Epidermal melanocyte (primary cell): Measurements from ENCODE around the gene PIP4K2C.
"Not testable (repeated sequence)": the region's sequence is repeated elsewhere in the genome, so short reads cannot be mapped to it uniquely, and the experiment has no call there.

ENCODE experiments used
- DNase-seq: peaks from one replicate; pipeline ENCODE4 v3.0.0; 2011; ENCODE audit warnings: low spot score; ENCODE audit not compliant: insufficient read length

PIP4K2C gene

GRCh38 chr12:57584690-57585089 lies 6.3 kb upstream of the PIP4K2C start:
- no peak for DNase-seq

GRCh38 chr12:57585156-57585555 lies 5.8 kb upstream of the PIP4K2C start:
- DNase-seq = no peak

GRCh38 chr12:57586128-57586527 lies 4.9 kb upstream of the PIP4K2C start:
- no peak for DNase-seq

GRCh38 chr12:57586832-57587429 lies 4.1 kb upstream of the PIP4K2C start:
- no peak for DNase-seq

- not testable (repeated sequence) for DNase-seq
These were observed 1.9 kb upstream of the PIP4K2C start for GRCh38 chr12:57588951-57589610.

GRCh38 chr12:57590479-57590863 lies 521 bp upstream of the PIP4K2C start:
- no peak for DNase-seq

- DNase-seq = no peak
These were observed 862 bp downstream of the PIP4K2C start for GRCh38 chr12:57591782-57592325.

- no peak for DNase-seq
These were observed 1.7 kb downstream of the PIP4K2C start for GRCh38 chr12:57592551-57593165.

- no peak for DNase-seq
These were observed 2.2 kb downstream of the PIP4K2C start for GRCh38 chr12:57593187-57593586.

GRCh38 chr12:57600395-57600794 lies 9.4 kb downstream of the PIP4K2C start:
- DNase-seq = no peak

GRCh38 chr12:57602544-57602943 lies 11.6 kb downstream of the PIP4K2C start:
- no peak for DNase-seq

GRCh38 chr12:57603324-57603723 lies 12.3 kb downstream of the PIP4K2C start:
- DNase-seq = no peak

GRCh38 chr12:57603815-57604453 lies 12.9 kb downstream of the PIP4K2C start:
- no peak for DNase-seq

- no peak for DNase-seq
These were observed 13.5 kb downstream of the PIP4K2C start, which contains the start of gene DTX3 for GRCh38 chr12:57604454-57604991. Gene DTX3, plus strand, starts transcription at chr12:57604824. Its CDS starts 1,694 bp downstream, at chr12:57606518.

GRCh38 chr12:57604992-57605810 lies 14.2 kb downstream of the PIP4K2C start:
- no peak for DNase-seq

- DNase-seq = no peak
These were observed 14.9 kb downstream of the PIP4K2C start for GRCh38 chr12:57605811-57606311.

GRCh38 chr12:57606399-57606798 lies 15.4 kb downstream of the PIP4K2C start:
- no peak for DNase-seq

- no peak for DNase-seq
These were observed 15.8 kb downstream of the PIP4K2C start for GRCh38 chr12:57606821-57607220.

- no peak for DNase-seq
These were observed 17.1 kb downstream of the PIP4K2C start for GRCh38 chr12:57607958-57608663.
